SK-N-SH treated with all-trans-retinoic acid at 6 μM for 48 hours (cell line): ENCODE data around the gene CPEB3.

ENCODE experiments used
- ATAC-seq: fragments of 200-7000 bp; cut with Tn5 transposase; 3 replicates; pipeline ENCODE4 v1.9.1; 2020; ENCODE audit warnings: mild to moderate bottlenecking, moderate library complexity
- ARNTL ChIP-seq: fragments of 450-650 bp; formaldehyde crosslinking; IDR thresholded peaks from 2 replicates; pipeline ENCODE4 v1.5.0; 2020; ENCODE audit warnings: low read depth, mild to moderate bottlenecking, moderate library complexity, borderline replicate concordance
- BACH2 ChIP-seq: fragments of 250-450 bp; sonication (Bioruptor Pico); IDR thresholded peaks from 2 replicates; pipeline ENCODE4 v1.9.0; 2021; ENCODE audit warnings: mild to moderate bottlenecking, borderline replicate concordance
- CSDC2 ChIP-seq: fragments of 250-450 bp; sonication (Bioruptor Pico); IDR thresholded peaks from 2 replicates; pipeline ENCODE4 v1.5.0; 2020; ENCODE audit warnings: mild to moderate bottlenecking, moderate library complexity
- ESRRG ChIP-seq: fragments of 250-450 bp; sonication (Bioruptor Pico); IDR thresholded peaks from 2 replicates; pipeline ENCODE4 v1.6.1; 2021; ENCODE audit warnings: mild to moderate bottlenecking
- ISL1 ChIP-seq: fragments of 250-450 bp; sonication (Bioruptor Pico); IDR thresholded peaks from 2 replicates; pipeline ENCODE4 v2.1.2; 2022; ENCODE audit warnings: mild to moderate bottlenecking, moderate library complexity
- OSR1 ChIP-seq: fragments of 250-450 bp; sonication (Bioruptor Pico); IDR thresholded peaks from 2 replicates; pipeline ENCODE4 v1.8.0; 2022; ENCODE audit warnings: moderate library complexity, mild to moderate bottlenecking, inconsistent platforms
- RARB ChIP-seq: fragments of 250-450 bp; sonication (Bioruptor Pico); IDR thresholded peaks from 2 replicates; pipeline ENCODE4 v1.8.0; 2021; ENCODE audit warnings: mild to moderate bottlenecking, moderate library complexity
- SNAI2 ChIP-seq: fragments of 250-450 bp; sonication (Bioruptor Pico); IDR thresholded peaks from 2 replicates; pipeline ENCODE4 v1.5.0; 2020; ENCODE audit warnings: mild to moderate bottlenecking, moderate library complexity
- TCF4 ChIP-seq: fragments of 250-450 bp; sonication (Bioruptor Pico); IDR thresholded peaks from 2 replicates; pipeline ENCODE4 v1.8.0; 2021; ENCODE audit warnings: mild to moderate bottlenecking, moderate library complexity, borderline replicate concordance
- TOX ChIP-seq: fragments of 250-450 bp; sonication (Bioruptor Pico); IDR thresholded peaks from 2 replicates; pipeline ENCODE4 v1.8.0; 2021; ENCODE audit warnings: mild to moderate bottlenecking, moderate library complexity, borderline replicate concordance
- ZC3H10 ChIP-seq: fragments of 250-450 bp; sonication (Bioruptor Pico); IDR thresholded peaks from 2 replicates; pipeline ENCODE4 v1.5.1; 2021; ENCODE audit warnings: mild to moderate bottlenecking, moderate library complexity
- ZFP30 ChIP-seq: fragments of 450-650 bp; formaldehyde crosslinking; IDR thresholded peaks from 2 replicates; pipeline ENCODE4 v1.5.0; 2022; ENCODE audit warnings: mild to moderate bottlenecking, moderate library complexity
- ZNF565 ChIP-seq: fragments of 450-650 bp; formaldehyde crosslinking; conservative IDR thresholded peaks from 2 replicates; pipeline ENCODE4 v1.5.0; 2020; ENCODE audit warnings: low read depth, mild to moderate bottlenecking, moderate library complexity
- ZNF8 ChIP-seq: fragments of 450-650 bp; formaldehyde crosslinking; IDR thresholded peaks from 2 replicates; pipeline ENCODE4 v1.5.0; 2020; ENCODE audit warnings: mild to moderate bottlenecking, moderate library complexity
- TF ChIP-seq, protein P1 (sequence below): fragments of 250-450 bp; sonication (Bioruptor Pico); IDR thresholded peaks from 2 replicates; pipeline ENCODE4 v1.8.0; 2020; ENCODE audit warnings: mild to moderate bottlenecking, moderate library complexity, borderline replicate concordance
- TF ChIP-seq, protein P2 (sequence below): fragments of 250-450 bp; sonication (Bioruptor Pico); IDR thresholded peaks from 2 replicates; pipeline ENCODE4 v1.5.1; 2021; ENCODE audit warnings: mild to moderate bottlenecking, moderate library complexity
- TF ChIP-seq, protein P3 (sequence below): fragments of 250-450 bp; sonication (Bioruptor Pico); IDR thresholded peaks from 2 replicates; pipeline ENCODE4 v1.5.0; 2020; ENCODE audit warnings: mild to moderate bottlenecking, moderate library complexity
- TF ChIP-seq, protein P4 (sequence below): fragments of 250-450 bp; sonication (Bioruptor Pico); IDR thresholded peaks from 2 replicates; pipeline ENCODE4 v1.5.1; 2020; ENCODE audit warnings: low read depth, mild to moderate bottlenecking, moderate library complexity
- TF ChIP-seq, protein P5 (sequence below): fragments of 250-450 bp; sonication (Bioruptor Pico); IDR thresholded peaks from 2 replicates; pipeline ENCODE4 v1.8.0; 2021; ENCODE audit warnings: low read depth, mild to moderate bottlenecking, moderate library complexity, borderline replicate concordance

CPEB3 gene

DNA sequence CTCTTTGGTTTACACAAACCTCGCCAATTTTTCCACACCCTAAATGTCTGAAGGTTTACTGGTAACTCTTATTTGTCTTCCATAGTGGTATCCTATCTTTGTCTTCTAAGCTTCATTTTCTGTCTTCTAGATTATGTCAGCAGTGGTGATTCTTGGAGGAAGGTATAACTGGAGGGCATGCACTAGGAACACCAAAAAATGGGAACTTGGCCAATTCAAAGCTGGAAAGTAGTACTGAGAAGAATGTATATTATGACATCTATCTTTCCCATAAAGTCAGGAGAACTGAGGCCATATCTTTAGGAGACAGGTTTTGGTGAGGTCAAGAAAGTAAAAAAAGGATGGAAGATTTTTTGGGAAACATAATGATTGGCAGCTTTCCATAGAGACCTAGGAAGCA, 113.3 kb downstream of the CPEB3 start (continued):
- TF ChIP-seq, protein P1, sequence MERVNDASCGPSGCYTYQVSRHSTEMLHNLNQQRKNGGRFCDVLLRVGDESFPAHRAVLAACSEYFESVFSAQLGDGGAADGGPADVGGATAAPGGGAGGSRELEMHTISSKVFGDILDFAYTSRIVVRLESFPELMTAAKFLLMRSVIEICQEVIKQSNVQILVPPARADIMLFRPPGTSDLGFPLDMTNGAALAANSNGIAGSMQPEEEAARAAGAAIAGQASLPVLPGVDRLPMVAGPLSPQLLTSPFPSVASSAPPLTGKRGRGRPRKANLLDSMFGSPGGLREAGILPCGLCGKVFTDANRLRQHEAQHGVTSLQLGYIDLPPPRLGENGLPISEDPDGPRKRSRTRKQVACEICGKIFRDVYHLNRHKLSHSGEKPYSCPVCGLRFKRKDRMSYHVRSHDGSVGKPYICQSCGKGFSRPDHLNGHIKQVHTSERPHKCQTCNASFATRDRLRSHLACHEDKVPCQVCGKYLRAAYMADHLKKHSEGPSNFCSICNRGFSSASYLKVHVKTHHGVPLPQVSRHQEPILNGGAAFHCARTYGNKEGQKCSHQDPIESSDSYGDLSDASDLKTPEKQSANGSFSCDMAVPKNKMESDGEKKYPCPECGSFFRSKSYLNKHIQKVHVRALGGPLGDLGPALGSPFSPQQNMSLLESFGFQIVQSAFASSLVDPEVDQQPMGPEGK (CRISPR knock-in tag): no peak
- no peak for TF ChIP-seq SNAI2 (CRISPR knock-in tag)
- TF ChIP-seq CSDC2 (CRISPR knock-in tag): no peak

DNA sequence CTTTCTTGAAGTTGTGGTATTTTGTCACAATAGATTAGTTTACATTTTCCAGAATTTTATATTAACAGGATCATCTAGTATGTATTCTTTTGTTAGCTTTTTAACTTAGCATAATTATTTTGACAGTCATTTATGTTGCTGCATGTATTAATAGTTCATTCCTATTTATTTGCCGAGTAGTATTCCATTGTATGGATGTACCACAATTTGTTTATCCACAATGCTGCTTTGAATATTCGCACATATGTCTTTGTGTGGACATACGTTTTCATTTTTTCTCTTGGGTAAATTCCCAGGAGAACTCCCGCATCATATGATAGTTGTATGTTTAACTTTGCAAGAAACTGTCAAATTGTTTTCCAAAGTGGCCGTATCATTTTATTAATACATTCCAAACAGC, 115.7 kb downstream of the CPEB3 start:
- TF ChIP-seq, protein P2, sequence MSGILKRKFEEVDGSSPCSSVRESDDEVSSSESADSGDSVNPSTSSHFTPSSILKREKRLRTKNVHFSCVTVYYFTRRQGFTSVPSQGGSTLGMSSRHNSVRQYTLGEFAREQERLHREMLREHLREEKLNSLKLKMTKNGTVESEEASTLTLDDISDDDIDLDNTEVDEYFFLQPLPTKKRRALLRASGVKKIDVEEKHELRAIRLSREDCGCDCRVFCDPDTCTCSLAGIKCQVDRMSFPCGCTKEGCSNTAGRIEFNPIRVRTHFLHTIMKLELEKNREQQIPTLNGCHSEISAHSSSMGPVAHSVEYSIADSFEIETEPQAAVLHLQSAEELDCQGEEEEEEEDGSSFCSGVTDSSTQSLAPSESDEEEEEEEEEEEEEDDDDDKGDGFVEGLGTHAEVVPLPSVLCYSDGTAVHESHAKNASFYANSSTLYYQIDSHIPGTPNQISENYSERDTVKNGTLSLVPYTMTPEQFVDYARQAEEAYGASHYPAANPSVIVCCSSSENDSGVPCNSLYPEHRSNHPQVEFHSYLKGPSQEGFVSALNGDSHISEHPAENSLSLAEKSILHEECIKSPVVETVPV (CRISPR knock-in tag): no peak
- TF ChIP-seq, protein P3, sequence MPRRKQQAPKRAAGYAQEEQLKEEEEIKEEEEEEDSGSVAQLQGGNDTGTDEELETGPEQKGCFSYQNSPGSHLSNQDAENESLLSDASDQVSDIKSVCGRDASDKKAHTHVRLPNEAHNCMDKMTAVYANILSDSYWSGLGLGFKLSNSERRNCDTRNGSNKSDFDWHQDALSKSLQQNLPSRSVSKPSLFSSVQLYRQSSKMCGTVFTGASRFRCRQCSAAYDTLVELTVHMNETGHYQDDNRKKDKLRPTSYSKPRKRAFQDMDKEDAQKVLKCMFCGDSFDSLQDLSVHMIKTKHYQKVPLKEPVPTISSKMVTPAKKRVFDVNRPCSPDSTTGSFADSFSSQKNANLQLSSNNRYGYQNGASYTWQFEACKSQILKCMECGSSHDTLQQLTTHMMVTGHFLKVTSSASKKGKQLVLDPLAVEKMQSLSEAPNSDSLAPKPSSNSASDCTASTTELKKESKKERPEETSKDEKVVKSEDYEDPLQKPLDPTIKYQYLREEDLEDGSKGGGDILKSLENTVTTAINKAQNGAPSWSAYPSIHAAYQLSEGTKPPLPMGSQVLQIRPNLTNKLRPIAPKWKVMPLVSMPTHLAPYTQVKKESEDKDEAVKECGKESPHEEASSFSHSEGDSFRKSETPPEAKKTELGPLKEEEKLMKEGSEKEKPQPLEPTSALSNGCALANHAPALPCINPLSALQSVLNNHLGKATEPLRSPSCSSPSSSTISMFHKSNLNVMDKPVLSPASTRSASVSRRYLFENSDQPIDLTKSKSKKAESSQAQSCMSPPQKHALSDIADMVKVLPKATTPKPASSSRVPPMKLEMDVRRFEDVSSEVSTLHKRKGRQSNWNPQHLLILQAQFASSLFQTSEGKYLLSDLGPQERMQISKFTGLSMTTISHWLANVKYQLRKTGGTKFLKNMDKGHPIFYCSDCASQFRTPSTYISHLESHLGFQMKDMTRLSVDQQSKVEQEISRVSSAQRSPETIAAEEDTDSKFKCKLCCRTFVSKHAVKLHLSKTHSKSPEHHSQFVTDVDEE (CRISPR knock-in tag): no peak
- TF ChIP-seq ZFP30 (no peak), BACH2 (CRISPR knock-in tag) (no peak), ZNF565 (CRISPR knock-in tag) (no peak), SNAI2 (CRISPR knock-in tag) (no peak), ZNF8 (CRISPR knock-in tag) (peak; percentile 96), ISL1 (CRISPR knock-in tag) (no peak)
- TF ChIP-seq, protein P4, sequence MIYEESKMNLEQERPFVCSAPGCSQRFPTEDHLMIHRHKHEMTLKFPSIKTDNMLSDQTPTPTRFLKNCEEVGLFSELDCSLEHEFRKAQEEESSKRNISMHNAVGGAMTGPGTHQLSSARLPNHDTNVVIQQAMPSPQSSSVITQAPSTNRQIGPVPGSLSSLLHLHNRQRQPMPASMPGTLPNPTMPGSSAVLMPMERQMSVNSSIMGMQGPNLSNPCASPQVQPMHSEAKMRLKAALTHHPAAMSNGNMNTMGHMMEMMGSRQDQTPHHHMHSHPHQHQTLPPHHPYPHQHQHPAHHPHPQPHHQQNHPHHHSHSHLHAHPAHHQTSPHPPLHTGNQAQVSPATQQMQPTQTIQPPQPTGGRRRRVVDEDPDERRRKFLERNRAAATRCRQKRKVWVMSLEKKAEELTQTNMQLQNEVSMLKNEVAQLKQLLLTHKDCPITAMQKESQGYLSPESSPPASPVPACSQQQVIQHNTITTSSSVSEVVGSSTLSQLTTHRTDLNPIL (CRISPR knock-in tag): no peak
- TF ChIP-seq, all 23 proteins: peak for 1

DNA sequence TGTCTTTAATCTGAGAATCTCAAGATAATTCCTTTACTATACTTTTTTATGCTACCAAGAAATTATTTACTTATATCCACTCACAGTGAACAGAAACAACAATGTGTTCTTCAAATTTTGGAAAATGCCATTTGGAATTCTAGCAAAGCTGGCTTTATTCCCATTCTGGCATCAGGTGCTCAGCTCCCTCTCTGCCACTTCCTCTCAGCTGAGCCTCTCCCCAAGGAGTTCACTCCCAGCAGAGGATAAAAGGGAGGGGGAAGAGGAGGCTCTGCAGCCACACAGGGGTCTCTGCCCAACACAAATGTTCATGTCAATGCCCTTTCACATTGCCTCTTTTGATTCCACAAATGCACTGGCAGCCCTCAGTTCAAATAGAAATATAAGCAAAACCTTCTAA, 116.9 kb downstream of the CPEB3 start:
- no peak for ATAC-seq
- TF ChIP-seq TCF4 (CRISPR knock-in tag) (no peak), ZNF8 (CRISPR knock-in tag) (no peak), OSR1 (no peak), SNAI2 (CRISPR knock-in tag) (no peak), ZNF565 (CRISPR knock-in tag) (no peak), ZC3H10 (no peak), RARB (CRISPR knock-in tag) (no peak), ESRRG (CRISPR knock-in tag) (no peak), CSDC2 (CRISPR knock-in tag) (no peak), ZFP30 (no peak), TOX (CRISPR knock-in tag) (no peak), ARNTL (CRISPR knock-in tag) (no peak)
- TF ChIP-seq, protein P5, sequence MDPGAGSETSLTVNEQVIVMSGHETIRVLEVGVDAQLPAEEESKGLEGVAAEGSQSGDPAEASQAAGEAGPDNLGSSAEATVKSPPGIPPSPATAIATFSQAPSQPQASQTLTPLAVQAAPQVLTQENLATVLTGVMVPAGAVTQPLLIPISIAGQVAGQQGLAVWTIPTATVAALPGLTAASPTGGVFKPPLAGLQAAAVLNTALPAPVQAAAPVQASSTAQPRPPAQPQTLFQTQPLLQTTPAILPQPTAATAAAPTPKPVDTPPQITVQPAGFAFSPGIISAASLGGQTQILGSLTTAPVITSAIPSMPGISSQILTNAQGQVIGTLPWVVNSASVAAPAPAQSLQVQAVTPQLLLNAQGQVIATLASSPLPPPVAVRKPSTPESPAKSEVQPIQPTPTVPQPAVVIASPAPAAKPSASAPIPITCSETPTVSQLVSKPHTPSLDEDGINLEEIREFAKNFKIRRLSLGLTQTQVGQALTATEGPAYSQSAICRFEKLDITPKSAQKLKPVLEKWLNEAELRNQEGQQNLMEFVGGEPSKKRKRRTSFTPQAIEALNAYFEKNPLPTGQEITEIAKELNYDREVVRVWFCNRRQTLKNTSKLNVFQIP (CRISPR knock-in tag): no peak
- TF ChIP-seq, protein P3 (CRISPR knock-in tag): no peak
- TF ChIP-seq, protein P2 (CRISPR knock-in tag): no peak
- TF ChIP-seq, protein P4 (CRISPR knock-in tag): no peak

More for the DNA sequence above, 115.7 kb downstream of the CPEB3 start:
- no peak for ATAC-seq
